ENCODE data around the gene MLPH. TPM values are rescaled to one million over a fixed set of nuclear protein-coding genes. Genes with fewer than 3 reads are reported as not detected.
"Not testable (repeated sequence)": the region's sequence is repeated elsewhere in the genome, so short reads cannot be mapped to it uniquely, and the experiment has no call there.

Gene MLPH
- total RNA-seq, 2 experiments from 2014 or later: not detected

GRCh38 chr2:237591141-237591881, 104.3 kb downstream of the MLPH start:
- Mint-ChIP-seq H3K9me3 (no peaks in the 10 kb centered on the region), H3K36me3 (no peaks in the 10 kb centered on the region), H3K4me1 (ENCODE audit: low read depth) (peaks cover 5% of the 10 kb centered on the region), H3K4me3 (no peak overlapping the region), H3K27ac (no peak overlapping the region), H3K27me3 (no peaks in the 10 kb centered on the region)
- POLR2A ChIA-PET: no interaction called here
- CTCF ChIA-PET: interaction anchor here (0.6 to 3.4 kb wide), 3 partner anchors 14 to 153 kb away, joined by 3 to 11 read pairs (median 4); no protein-coding TSS in a partner anchor
- intact Hi-C loops (cut with micrococcal nuclease): no loop called here
- peak; percentile 25 for DNase-seq

GRCh38 chr2:237592425-237592980, 105.5 kb downstream of the MLPH start:
- ChIA-PET CTCF (interaction anchor here (0.6 to 3.4 kb wide), 3 partner anchors 80 to 152 kb away, joined by 4 to 11 read pairs (median 4); no protein-coding TSS in a partner anchor), POLR2A (no interaction called here)
- no peaks in the 10 kb centered on the region for H3K27me3 Mint-ChIP-seq

GRCh38 chr2:237593036-237593435, 106.0 kb downstream of the MLPH start:
- Mint-ChIP-seq H3K36me3 (no peaks in the 10 kb centered on the region), H3K4me1 (ENCODE audit: low read depth) (peaks cover 5% of the 10 kb centered on the region), H3K4me3 (no peak overlapping the region), H3K27ac (no peak overlapping the region), H3K9me3 (no peaks in the 10 kb centered on the region), H3K27me3 (no peaks in the 10 kb centered on the region)
- DNase-seq: no peak
- CTCF ChIA-PET: interaction anchor here (1.3 to 3.4 kb wide), 2 partner anchors 80 to 151 kb away, joined by 4 to 11 read pairs; no protein-coding TSS in a partner anchor
- POLR2A ChIA-PET: no interaction called here
- intact Hi-C loops (cut with micrococcal nuclease): no loop called here

More at GRCh38 chr2:237592425-237592980, 105.5 kb downstream of the MLPH start:
- H3K9me3 Mint-ChIP-seq: no peaks in the 10 kb centered on the region
- intact Hi-C loops (cut with micrococcal nuclease): no loop called here
- no peak overlapping the region for H3K27ac Mint-ChIP-seq
- H3K36me3 Mint-ChIP-seq: no peaks in the 10 kb centered on the region
- no peak for DNase-seq
- no peak overlapping the region for H3K4me3 Mint-ChIP-seq
- H3K4me1 Mint-ChIP-seq (ENCODE audit: low read depth): peaks cover 5% of the 10 kb centered on the region

- DNase-seq: no peak
- H3K36me3 Mint-ChIP-seq: no peaks in the 10 kb centered on the region
- CTCF ChIA-PET: no interaction called here
- peaks cover 5% of the 10 kb centered on the region for H3K4me1 Mint-ChIP-seq (ENCODE audit: low read depth)
- H3K27ac Mint-ChIP-seq: no peak overlapping the region
- intact Hi-C loops (cut with micrococcal nuclease): no loop called here
- no peaks in the 10 kb centered on the region for H3K9me3 Mint-ChIP-seq
- H3K27me3 Mint-ChIP-seq: no peaks in the 10 kb centered on the region
- POLR2A ChIA-PET: no interaction called here
- H3K4me3 Mint-ChIP-seq: no peak overlapping the region
Observed at GRCh38 chr2:237593596-237594320, 106.7 kb downstream of the MLPH start.

GRCh38 chr2:237594514-237594871, 107.4 kb downstream of the MLPH start:
- Mint-ChIP-seq H3K27ac (no peak overlapping the region), H3K27me3 (no peaks in the 10 kb centered on the region), H3K4me3 (no peak overlapping the region), H3K9me3 (no peaks in the 10 kb centered on the region), H3K36me3 (no peaks in the 10 kb centered on the region), H3K4me1 (ENCODE audit: low read depth) (peaks cover 5% of the 10 kb centered on the region)
- DNase-seq: no peak
- POLR2A ChIA-PET: no interaction called here
- intact Hi-C loops (cut with micrococcal nuclease): no loop called here
- CTCF ChIA-PET: no interaction called here

GRCh38 chr2:237595829-237596519, 108.9 kb downstream of the MLPH start:
- H3K27me3 Mint-ChIP-seq; H3K4me1 Mint-ChIP-seq (ENCODE audit: low read depth); POLR2A ChIA-PET; H3K27ac Mint-ChIP-seq; intact Hi-C loops (cut with micrococcal nuclease); CTCF ChIA-PET; H3K4me3 Mint-ChIP-seq; H3K9me3 Mint-ChIP-seq; H3K36me3 Mint-ChIP-seq; DNase-seq: not testable (repeated sequence)

- Mint-ChIP-seq H3K27ac (no peak overlapping the region), H3K4me1 (ENCODE audit: low read depth) (peaks cover under 1% of the 10 kb centered on the region), H3K9me3 (no peaks in the 10 kb centered on the region), H3K4me3 (no peak overlapping the region), H3K36me3 (no peaks in the 10 kb centered on the region), H3K27me3 (no peaks in the 10 kb centered on the region)
- POLR2A ChIA-PET: no interaction called here
- CTCF ChIA-PET: interaction anchor here (1.0 kb wide), 1 partner anchor 25 kb away, joined by 3 read pairs; no protein-coding TSS in a partner anchor
- intact Hi-C loops (cut with micrococcal nuclease): no loop called here
- DNase-seq: no peak
Observed at GRCh38 chr2:237596520-237597195, 109.6 kb downstream of the MLPH start.

GRCh38 chr2:237597196-237598145, 110.4 kb downstream of the MLPH start:
- ChIA-PET POLR2A (no interaction called here), CTCF (interaction anchor here (1.0 kb wide), 1 partner anchor 26 kb away, joined by 3 read pairs; no protein-coding TSS in a partner anchor)
- H3K4me1 Mint-ChIP-seq (ENCODE audit: low read depth): no peaks in the 10 kb centered on the region
- no peaks in the 10 kb centered on the region for H3K27me3 Mint-ChIP-seq
- no peak overlapping the region for H3K4me3 Mint-ChIP-seq
- intact Hi-C loops (cut with micrococcal nuclease): no loop called here
- no peak overlapping the region for H3K27ac Mint-ChIP-seq
- H3K36me3 Mint-ChIP-seq: no peaks in the 10 kb centered on the region
- DNase-seq: no peak
- H3K9me3 Mint-ChIP-seq: no peaks in the 10 kb centered on the region

DNA sequence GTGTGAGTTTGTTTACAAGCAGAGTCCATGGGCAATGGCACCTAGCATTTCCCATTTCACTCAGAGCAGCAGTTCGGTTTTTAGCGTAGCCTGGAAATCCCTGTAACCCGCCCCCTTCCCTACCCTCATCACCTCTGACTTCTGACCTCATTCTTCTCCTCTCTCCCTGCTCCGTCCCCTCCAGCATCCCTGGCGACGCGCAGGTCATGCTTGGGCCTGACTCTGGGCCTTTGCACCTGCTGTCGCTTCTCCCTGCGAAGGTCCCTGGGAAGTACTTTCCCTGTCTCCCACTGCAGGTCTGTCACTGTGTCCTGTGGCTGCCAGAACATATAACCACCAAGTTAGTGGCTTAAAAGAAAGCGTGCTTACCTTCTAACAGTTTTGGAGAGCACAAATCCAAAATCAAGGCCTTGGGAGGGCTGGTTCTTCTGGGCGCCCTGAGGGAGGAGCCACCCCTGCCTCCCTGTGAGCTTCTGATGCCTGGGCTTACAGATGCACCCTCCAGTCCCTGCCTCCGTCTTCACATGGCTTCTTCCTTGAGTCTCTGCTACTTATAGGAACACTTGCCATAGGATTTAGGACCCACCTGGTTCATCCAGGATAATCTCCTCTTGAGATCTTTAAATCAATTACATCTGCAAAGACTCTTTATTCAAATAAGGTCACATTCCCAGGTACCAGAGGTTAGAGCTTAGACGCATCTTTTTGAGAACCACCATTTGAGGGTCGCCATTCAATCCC, 111.6 kb downstream of the MLPH start:
- Mint-ChIP-seq H3K36me3 (no peaks in the 10 kb centered on the region), H3K9me3 (no peaks in the 10 kb centered on the region), H3K27me3 (no peaks in the 10 kb centered on the region), H3K27ac (no peak overlapping the region), H3K4me3 (no peak overlapping the region), H3K4me1 (ENCODE audit: low read depth) (peaks cover 11% of the 10 kb centered on the region)
- no peak for DNase-seq
- CTCF ChIA-PET: interaction anchor here (0.6 kb wide), 1 partner anchor 25 kb away, joined by 3 read pairs; no protein-coding TSS in a partner anchor
- intact Hi-C loops (cut with micrococcal nuclease): no loop called here
- POLR2A ChIA-PET: no interaction called here

- Mint-ChIP-seq H3K4me3 (no peak overlapping the region), H3K9me3 (no peaks in the 10 kb centered on the region), H3K27ac (no peak overlapping the region), H3K36me3 (no peaks in the 10 kb centered on the region), H3K27me3 (no peaks in the 10 kb centered on the region), H3K4me1 (ENCODE audit: low read depth) (peaks cover 16% of the 10 kb centered on the region)
- DNase-seq: no peak
- CTCF ChIA-PET: no interaction called here
- POLR2A ChIA-PET: no interaction called here
- intact Hi-C loops (cut with micrococcal nuclease): loop anchor here (5.0 kb wide), 1 partner anchor 73 kb away; no protein-coding TSS in a partner anchor
Observed at GRCh38 chr2:237599465-237600110, 112.5 kb downstream of the MLPH start.

All from activated CD4-positive, alpha-beta memory T cell treated with anti-CD3 and anti-CD28 coated beads for 36 hours (primary cell).